Stimulated activated CD8-positive, alpha-beta memory T cell treated with anti-CD3 and anti-CD28 coated beads, Interleukin-4, amount 100 ng/mL, for 48 hours (primary cell): ENCODE results near the gene CD320.
A peak's percentile ranks its signal among the peaks of the same experiment; 100 is the strongest.
"Not testable (repeated sequence)": the region's sequence is repeated elsewhere in the genome, so short reads cannot be mapped to it uniquely, and the experiment has no call there.

Experiments
- DNase-seq: peaks from one replicate; pipeline ENCODE4 v3.0.0-alpha.2; 2020

The CD320 gene

GRCh38 chr19:8307965-8308866 lies at the start of gene CD320:
TSS of gene CD320 (minus strand) at chr19:8308358. CDS start at chr19:8308290, 68 bp downstream.
- peak; percentile 92 for DNase-seq

- DNase-seq, result no peak
These were observed 48.9 kb upstream of the CD320 start for GRCh38 chr19:8357007-8357521.

GRCh38 chr19:8355631-8356402 lies 47.7 kb upstream of the CD320 start:
- DNase-seq, result no peak

- not testable (repeated sequence) for DNase-seq
These were observed 44.7 kb upstream of the CD320 start for GRCh38 chr19:8352845-8353244.

GRCh38 chr19:8352134-8352827 lies 44.1 kb upstream of the CD320 start:
- DNase-seq, result no peak

GRCh38 chr19:8349629-8350372 lies 41.6 kb upstream of the CD320 start:
- not testable (repeated sequence) for DNase-seq

- no peak for DNase-seq
These were observed 35.3 kb upstream of the CD320 start for GRCh38 chr19:8343483-8343844.

GRCh38 chr19:8342684-8343482 lies 34.7 kb upstream of the CD320 start, which contains the start of gene KANK3:
TSS of gene KANK3 (minus strand) at chr19:8343262. CDS start at chr19:8337828, 5,434 bp downstream.
- peak; percentile 96 for DNase-seq

GRCh38 chr19:8342316-8342683 lies 34.1 kb upstream of the CD320 start:
- DNase-seq, result no peak

- not testable (repeated sequence) for DNase-seq
These were observed 33.3 kb upstream of the CD320 start for GRCh38 chr19:8341504-8341903.

- DNase-seq, result no peak
These were observed 32.4 kb upstream of the CD320 start for GRCh38 chr19:8340341-8341096.

- DNase-seq, result no peak
These were observed 30.7 kb upstream of the CD320 start for GRCh38 chr19:8338835-8339234.

GRCh38 chr19:8337728-8338127 lies 29.6 kb upstream of the CD320 start:
- no peak for DNase-seq

GRCh38 chr19:8336660-8337059 lies 28.5 kb upstream of the CD320 start:
- no peak for DNase-seq

- DNase-seq, result no peak
These were observed 28.0 kb upstream of the CD320 start for GRCh38 chr19:8336072-8336569.

- peak; percentile 59 for DNase-seq
These were observed 27.3 kb upstream of the CD320 start for GRCh38 chr19:8335343-8336071.

- peak; percentile 62 for DNase-seq
These were observed 26.5 kb upstream of the CD320 start for GRCh38 chr19:8334458-8335342.

GRCh38 chr19:8333767-8334457 lies 25.8 kb upstream of the CD320 start:
- DNase-seq, result no peak
